ENCODE results near the gene SKIDA1.

DNA sequence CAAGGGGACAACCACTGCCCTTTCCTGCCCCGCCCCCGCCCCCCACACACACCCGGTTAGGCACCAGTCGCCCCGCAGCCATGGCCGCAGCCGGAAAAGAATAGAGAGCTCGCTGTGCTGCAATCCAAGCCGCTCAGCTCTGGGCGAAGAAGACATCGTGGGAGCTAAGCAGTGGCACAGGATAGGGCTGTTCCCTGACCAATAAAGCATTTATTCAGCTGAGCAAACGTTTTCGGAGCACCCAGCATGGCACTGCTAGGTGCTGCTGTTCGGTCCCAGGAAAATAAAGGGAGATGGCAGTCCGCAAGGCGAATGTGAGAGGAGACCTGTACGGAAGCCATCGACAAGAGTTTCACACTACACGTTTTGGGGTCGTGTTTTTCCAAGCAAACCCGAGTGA lies 18.3 kb downstream of the SKIDA1 start:
- TF ChIP-seq, protein P1, sequence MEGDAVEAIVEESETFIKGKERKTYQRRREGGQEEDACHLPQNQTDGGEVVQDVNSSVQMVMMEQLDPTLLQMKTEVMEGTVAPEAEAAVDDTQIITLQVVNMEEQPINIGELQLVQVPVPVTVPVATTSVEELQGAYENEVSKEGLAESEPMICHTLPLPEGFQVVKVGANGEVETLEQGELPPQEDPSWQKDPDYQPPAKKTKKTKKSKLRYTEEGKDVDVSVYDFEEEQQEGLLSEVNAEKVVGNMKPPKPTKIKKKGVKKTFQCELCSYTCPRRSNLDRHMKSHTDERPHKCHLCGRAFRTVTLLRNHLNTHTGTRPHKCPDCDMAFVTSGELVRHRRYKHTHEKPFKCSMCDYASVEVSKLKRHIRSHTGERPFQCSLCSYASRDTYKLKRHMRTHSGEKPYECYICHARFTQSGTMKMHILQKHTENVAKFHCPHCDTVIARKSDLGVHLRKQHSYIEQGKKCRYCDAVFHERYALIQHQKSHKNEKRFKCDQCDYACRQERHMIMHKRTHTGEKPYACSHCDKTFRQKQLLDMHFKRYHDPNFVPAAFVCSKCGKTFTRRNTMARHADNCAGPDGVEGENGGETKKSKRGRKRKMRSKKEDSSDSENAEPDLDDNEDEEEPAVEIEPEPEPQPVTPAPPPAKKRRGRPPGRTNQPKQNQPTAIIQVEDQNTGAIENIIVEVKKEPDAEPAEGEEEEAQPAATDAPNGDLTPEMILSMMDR (conservative IDR thresholded peaks at IDR 0.05; ENCODE audit: low read depth, low read length) = no peak
- no peak for TF ChIP-seq EZH2 (IDR thresholded peaks at IDR 0.05; ENCODE audit: borderline replicate concordance, low read depth, low read length, poor library complexity, severe bottlenecking)
